ENCODE results near the gene TPMT. TPM values are rescaled to one million over a fixed set of nuclear protein-coding genes. Genes with fewer than 3 reads are reported as not detected.

TPMT gene
- total RNA-seq, 1 donor from 2014 or later: 8.0 TPM

- H3K4me1 Mint-ChIP-seq: no peaks in the 10 kb centered on the region
- TF ChIP-seq CTCF (IDR thresholded peaks at IDR 0.05; ENCODE audit: unreplicated experiment): no peak
- peaks cover 7% of the 10 kb centered on the region for H3K9me3 Mint-ChIP-seq
- no peak overlapping the region for H3K4me3 Mint-ChIP-seq
- no peak for DNase-seq (ENCODE audit: low spot score in 2 of 2, unreplicated experiment in 2 of 2)
- H3K27me3 Mint-ChIP-seq (ENCODE audit: low read depth): no peaks in the 10 kb centered on the region
- no peak overlapping the region for H3K27ac Mint-ChIP-seq
- H3K36me3 Mint-ChIP-seq: peaks cover 39% of the 10 kb centered on the region
Measured at GRCh38 chr6:18166312-18167036, 11.6 kb upstream of the TPMT start.

- no peak overlapping the region for H3K27ac Mint-ChIP-seq
- no peaks in the 10 kb centered on the region for H3K4me1 Mint-ChIP-seq
Measured at GRCh38 chr6:18165751-18166150, 10.9 kb upstream of the TPMT start.

GRCh38 chr6:18162401-18162800, 7.5 kb upstream of the TPMT start:
- Mint-ChIP-seq H3K4me3 (no peak overlapping the region), H3K4me1 (no peaks in the 10 kb centered on the region), H3K9me3 (no peaks in the 10 kb centered on the region), H3K27me3 (ENCODE audit: low read depth) (no peaks in the 10 kb centered on the region), H3K36me3 (peaks cover 33% of the 10 kb centered on the region), H3K27ac (no peak overlapping the region)
- no peak for TF ChIP-seq CTCF (IDR thresholded peaks at IDR 0.05; ENCODE audit: unreplicated experiment)
- no peak for DNase-seq (ENCODE audit: low spot score in 2 of 2, unreplicated experiment in 2 of 2)

More at GRCh38 chr6:18165751-18166150, 10.9 kb upstream of the TPMT start:
- Mint-ChIP-seq H3K27me3 (ENCODE audit: low read depth) (no peaks in the 10 kb centered on the region), H3K9me3 (peaks cover 7% of the 10 kb centered on the region), H3K4me3 (no peak overlapping the region), H3K36me3 (peaks cover 40% of the 10 kb centered on the region)
- DNase-seq (ENCODE audit: low spot score in 2 of 2, unreplicated experiment in 2 of 2): no peak
- no peak for TF ChIP-seq CTCF (IDR thresholded peaks at IDR 0.05; ENCODE audit: unreplicated experiment)

GRCh38 chr6:18161431-18161830, 6.6 kb upstream of the TPMT start:
- no peak for DNase-seq (ENCODE audit: low spot score in 2 of 2, unreplicated experiment in 2 of 2)
- H3K4me3 Mint-ChIP-seq: no peak overlapping the region
- H3K9me3 Mint-ChIP-seq: no peaks in the 10 kb centered on the region
- H3K27ac Mint-ChIP-seq: no peak overlapping the region
- no peak for TF ChIP-seq CTCF (IDR thresholded peaks at IDR 0.05; ENCODE audit: unreplicated experiment)
- H3K36me3 Mint-ChIP-seq: peaks cover 33% of the 10 kb centered on the region
- no peaks in the 10 kb centered on the region for H3K4me1 Mint-ChIP-seq
- no peaks in the 10 kb centered on the region for H3K27me3 Mint-ChIP-seq (ENCODE audit: low read depth)

- DNase-seq (ENCODE audit: low spot score in 2 of 2, unreplicated experiment in 2 of 2): no peak
- H3K4me1 Mint-ChIP-seq: peaks cover 5% of the 10 kb centered on the region
- H3K27ac Mint-ChIP-seq: no peak overlapping the region
- H3K36me3 Mint-ChIP-seq: peaks cover 33% of the 10 kb centered on the region
- H3K9me3 Mint-ChIP-seq: no peaks in the 10 kb centered on the region
- no peak overlapping the region for H3K4me3 Mint-ChIP-seq
- TF ChIP-seq CTCF (IDR thresholded peaks at IDR 0.05; ENCODE audit: unreplicated experiment): no peak
- no peaks in the 10 kb centered on the region for H3K27me3 Mint-ChIP-seq (ENCODE audit: low read depth)
Measured at GRCh38 chr6:18160911-18161310, 6.0 kb upstream of the TPMT start.
